HL-60/S4 (cell line): Measurements from ENCODE around the gene NLRP12.
"Not testable (repeated sequence)": the region's sequence is repeated elsewhere in the genome, so short reads cannot be mapped to it uniquely, and the experiment has no call there.

Experiments
- in situ Hi-C: fragments of 300-500 bp; cut with MboI; formaldehyde crosslinking; loops from 2 replicates; pipeline ENCODE4 v1.14.3; 2022; ENCODE audit warnings: low sequenced_read_pairs

NLRP12 gene

DNA sequence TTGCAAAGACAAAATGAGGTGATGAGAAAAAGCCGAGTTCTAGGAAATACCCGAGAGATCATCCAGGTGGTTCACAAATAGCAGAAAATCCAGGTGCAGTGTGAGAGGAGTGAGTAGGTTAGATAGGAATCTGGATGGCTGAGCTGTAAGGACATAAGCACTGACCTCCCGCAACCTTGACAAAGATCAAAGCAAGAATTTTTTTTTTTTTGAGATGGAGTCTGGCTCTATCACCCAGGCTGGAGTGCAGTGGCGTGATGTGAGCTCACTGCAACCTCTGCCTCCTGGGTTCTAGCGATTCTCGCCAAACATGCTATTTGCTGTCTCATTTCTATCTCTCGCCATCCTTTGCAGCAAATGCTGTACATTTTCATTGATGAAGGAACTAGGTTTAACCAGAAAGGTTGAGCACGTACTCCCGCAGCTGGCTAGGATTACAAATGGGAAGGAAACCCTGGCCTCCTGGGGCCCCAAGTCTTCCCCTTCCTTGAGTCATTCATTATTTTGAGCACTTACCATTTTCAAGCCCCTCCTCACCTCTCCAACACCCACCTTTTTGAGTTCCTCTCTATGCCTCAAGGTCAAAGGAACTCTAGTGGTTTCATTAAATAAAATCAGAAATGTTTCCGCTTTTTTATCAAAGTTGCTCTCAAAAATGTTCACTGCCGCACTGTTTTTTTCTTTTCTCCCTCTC lies 38.8 kb downstream of the NLRP12 start:
- in situ Hi-C loops = no loop called here

DNA sequence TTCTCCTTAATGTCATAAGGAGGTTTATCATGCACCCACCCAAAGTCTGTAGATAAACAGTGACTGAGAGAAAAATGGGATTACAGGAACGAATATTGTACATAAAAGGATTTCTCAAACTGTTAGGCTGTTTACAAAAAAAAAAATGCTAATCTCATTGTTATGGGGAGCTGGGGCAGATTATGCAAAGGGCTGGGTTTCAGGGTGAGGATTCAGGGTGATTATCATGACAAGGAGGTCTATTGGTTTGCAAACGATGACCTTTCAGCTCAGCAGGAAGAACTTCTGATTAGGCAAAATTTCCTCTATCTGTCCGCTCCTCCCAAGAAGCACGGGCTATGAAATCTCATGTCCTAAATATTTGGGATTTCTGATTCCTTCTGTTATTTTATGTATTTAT lies 41.4 kb downstream of the NLRP12 start:
- in situ Hi-C loops = no loop called here

DNA sequence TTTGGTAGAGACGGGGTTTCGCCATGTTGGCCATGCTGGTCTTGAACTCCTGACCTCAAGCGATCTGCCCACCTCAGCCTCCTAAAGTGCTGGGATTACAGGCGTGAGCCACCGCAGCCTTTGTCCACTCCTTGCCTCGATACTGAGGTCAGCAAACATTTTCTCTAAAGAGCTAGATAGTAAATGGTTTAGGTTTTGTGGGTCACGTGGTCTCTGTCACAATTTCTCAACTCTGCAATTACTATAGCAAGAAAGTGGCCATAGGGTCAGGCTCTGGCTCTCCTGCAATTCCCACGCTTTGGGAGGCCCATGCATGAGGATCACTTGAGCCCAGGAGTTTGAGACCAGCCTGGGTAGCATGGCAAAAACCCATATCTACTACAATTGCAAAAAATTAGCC lies 42.8 kb downstream of the NLRP12 start:
- in situ Hi-C loops = not testable (repeated sequence)

DNA sequence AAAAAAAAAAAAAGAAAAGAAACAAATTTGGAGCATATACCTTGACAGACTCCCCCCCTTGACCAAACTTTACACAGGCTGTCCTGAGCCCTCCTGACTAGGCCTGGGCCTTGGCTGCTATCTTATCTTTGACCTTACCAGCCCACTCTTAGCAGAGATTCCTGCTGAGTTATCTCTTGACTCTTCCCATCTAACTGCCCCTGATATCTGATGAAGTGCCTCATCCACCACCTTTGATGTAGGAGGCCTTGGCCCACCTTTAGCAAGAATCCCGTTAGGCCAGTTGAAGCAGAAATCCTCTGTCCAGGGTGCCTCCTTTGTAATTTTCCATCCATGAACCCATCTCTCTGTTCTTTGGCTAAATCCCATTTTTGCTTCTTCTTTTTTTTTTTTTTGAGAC lies 43.6 kb downstream of the NLRP12 start:
- in situ Hi-C loops = no loop called here

DNA sequence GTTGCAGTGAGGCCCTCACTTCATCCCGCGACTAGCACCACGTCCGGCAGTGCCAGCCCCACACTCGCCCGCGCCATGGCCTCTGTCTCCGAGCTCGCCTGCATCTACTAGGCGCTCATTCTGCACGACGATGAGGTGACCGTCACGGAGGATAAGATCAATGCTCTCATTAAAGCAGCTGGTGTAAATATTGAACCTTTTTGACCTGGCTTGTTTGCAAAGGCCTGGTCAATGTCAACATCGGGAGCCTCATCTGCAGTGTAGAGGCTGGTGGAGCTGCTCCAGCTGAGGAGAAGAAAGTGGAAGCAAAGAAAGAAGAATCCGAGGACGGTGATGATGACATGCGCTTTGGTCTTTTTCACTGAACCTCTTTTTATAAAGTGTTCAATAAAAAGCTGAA lies 48.6 kb downstream of the NLRP12 start:
- in situ Hi-C loops = no loop called here

DNA sequence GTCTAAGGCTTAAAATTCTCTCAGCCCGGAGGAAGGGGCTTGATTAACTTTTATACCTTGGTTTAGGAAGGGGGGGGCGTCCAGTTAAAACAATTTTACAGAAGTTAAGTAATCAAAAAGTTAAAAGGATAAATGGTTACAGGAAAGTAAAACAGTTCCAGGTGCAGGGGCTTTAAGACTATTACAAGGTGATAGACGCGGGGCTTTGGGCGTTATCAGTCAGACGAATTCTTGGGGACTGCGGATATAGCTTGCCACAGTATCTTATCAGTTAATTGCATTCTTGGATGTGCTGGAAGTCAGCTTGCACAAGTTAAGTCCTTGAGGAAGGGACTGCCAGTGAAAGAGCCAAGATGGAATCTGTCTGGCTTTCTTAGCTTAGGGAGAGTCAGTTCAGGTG lies 49.6 kb downstream of the NLRP12 start:
- in situ Hi-C loops = not testable (repeated sequence)

DNA sequence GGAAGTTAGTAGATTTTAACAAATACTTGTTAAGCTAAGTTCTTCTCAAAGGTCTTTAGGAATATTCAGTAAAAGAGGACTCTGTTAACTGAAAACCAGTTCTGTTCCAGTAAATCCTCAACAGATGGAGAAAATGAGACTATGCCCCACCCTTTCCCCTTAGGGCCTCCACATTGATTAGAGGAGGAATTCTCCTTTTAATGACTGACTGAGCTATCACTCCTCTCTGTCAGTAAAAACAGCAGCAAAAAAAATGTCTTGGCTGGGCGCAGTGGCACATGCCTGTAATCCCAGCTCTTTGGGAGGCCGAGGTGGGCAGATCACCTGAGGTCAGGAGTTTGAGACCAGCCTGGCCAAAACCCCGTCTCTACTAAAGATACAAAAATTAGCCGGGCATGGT lies 50.1 kb downstream of the NLRP12 start:
- in situ Hi-C loops = no loop called here

DNA sequence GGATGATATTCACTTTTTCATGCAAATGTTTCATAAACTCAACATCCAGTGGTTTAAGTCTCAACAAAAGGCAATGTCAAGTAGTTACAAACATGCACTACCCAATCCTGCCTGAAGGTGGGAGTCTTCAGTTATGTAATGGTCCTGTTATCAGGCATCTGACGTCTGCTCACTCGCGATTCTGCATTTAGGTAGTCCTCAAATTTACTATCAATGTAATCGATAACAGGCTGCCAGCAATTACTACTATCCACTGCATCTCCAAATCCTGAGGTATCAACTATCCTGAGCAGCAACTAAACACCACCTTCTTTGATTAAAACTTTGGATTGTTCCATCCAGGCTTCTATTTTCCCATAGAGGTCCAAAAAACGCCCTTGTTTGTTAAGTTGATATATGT lies 51.2 kb downstream of the NLRP12 start:
- in situ Hi-C loops = no loop called here

DNA sequence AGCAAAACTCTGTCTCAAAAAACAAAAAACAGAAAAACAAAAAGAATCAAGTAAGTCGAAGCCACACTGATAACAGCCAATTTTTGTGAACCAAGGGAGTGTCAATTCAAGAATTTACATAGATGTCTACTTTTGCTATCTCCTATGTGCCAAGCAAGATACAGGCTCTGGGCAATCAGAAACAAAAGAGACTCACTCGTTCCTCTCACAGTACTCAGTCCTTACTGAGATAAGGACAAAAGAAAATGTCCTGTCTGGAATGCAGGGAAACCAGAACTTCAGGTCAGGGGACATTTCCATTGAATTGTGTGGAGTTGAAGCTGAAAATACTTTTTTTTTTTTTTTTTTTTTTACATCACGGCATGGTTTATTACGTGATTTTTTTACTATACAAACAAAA lies 53.0 kb downstream of the NLRP12 start:
- in situ Hi-C loops = no loop called here

DNA sequence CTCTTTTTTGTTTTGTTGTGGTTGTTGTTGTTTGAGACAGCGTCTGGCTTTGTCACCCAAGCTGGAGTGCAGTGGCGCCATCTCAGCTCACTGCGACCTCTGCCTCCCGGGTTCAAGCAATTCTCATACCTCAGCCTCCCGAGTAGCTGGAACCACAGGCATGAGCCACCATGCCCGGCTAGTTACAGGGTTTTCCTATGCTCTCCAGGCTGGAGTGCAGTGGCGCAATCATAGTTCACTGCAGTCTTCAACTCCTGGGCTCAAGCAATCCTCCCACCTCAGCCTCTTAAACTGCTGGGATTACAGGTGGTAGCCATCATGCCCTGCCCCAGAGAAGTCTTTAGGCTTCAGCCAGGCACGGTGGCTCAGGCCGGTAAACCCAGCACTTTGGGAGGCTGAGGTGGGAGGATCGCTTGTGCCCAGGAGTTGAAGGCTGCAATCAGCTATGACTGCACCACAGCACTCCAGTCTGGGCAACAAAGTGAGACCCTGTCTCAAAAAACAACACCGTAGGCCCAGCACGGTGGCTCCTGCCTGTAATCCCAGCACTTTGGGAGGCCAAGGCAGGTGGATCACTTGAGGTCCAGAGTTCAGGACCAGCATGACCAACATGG lies 54.3 kb downstream of the NLRP12 start:
- in situ Hi-C loops = not testable (repeated sequence)

DNA sequence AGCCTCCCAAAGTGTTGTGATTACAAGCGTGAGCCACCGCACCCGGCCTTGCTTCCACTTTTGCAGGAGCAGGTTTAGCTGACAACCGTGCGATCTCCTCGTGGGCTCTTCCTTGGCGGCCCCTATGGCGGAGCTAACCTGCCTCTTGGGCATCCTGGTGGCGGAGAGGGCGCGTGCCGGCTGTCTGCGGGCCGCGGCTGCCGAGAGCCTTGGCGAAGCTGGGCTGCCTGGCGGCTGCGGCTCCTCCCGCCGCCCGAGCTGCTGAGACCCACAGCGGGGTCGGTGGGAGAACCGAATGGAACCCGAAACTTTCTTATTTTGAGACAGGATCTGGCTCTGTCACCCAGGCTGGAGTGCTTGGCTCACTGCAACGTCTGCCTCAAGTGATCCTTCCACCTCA lies 55.7 kb downstream of the NLRP12 start:
- in situ Hi-C loops = no loop called here

DNA sequence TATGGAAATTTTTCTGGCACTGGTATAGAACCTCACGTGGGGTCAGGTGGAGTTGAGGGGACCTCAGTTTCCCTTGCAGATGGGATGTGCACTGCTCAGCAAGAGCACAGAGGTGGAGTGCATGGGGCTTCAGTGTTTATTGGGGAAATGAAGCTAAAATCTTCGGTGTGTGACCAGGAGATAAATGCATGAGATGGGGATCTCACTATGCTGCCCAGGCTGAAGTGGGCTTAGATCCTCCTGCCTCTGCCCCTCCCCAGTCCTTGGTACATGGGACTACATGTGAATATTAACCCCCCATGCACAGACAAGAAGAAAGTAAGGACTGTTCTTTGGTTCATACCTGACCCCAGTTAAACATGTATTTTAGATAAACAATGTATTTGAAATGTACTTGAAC lies 65.1 kb downstream of the NLRP12 start:
- in situ Hi-C loops = not testable (repeated sequence)
